IgD-negative memory B cell (primary cell): ENCODE data around the gene USP36. TPM values are rescaled to one million over a fixed set of nuclear protein-coding genes. Genes with fewer than 3 reads are reported as not detected.
"Not testable (repeated sequence)": the region's sequence is repeated elsewhere in the genome, so short reads cannot be mapped to it uniquely, and the experiment has no call there.

Experiments used
- H3K27ac Mint-ChIP-seq, 3 donors: one replicate each; pipeline ENCODE4 v1.8.0; 2020 to 2022; ENCODE audit warnings: mild to moderate bottlenecking in 3 of 3, mixed read lengths in 3 of 3, moderate library complexity in 1 of 3
- H3K27me3 Mint-ChIP-seq: one replicate; pipeline ENCODE4 v1.8.0; 2021; ENCODE audit warnings: mixed read lengths
- H3K36me3 Mint-ChIP-seq: one replicate; pipeline ENCODE4 v1.8.0; 2020; ENCODE audit warnings: mild to moderate bottlenecking, mixed read lengths
- H3K4me1 Mint-ChIP-seq, 3 donors: one replicate each; pipeline ENCODE4 v1.8.0; 2020 to 2022; ENCODE audit warnings: mixed read lengths in 3 of 3, mild to moderate bottlenecking in 1 of 3
- H3K4me3 Mint-ChIP-seq, 4 donors: one replicate each; pipeline ENCODE4 v1.8.0; 2020 to 2022; ENCODE audit warnings: mild to moderate bottlenecking in 4 of 4, mixed read lengths in 4 of 4, moderate library complexity in 3 of 4
- H3K9me3 Mint-ChIP-seq, 3 donors: one replicate each; pipeline ENCODE4 v1.8.0; 2020 to 2021; ENCODE audit warnings: mixed read lengths in 3 of 3, mild to moderate bottlenecking in 1 of 3
- polyA plus RNA-seq: library from polyadenylated mRNA; unstranded; fragments of 300-500 nt; fragmentation: Illumina TruSeq; gene quantifications from one replicate; pipeline ENCODE4 v1.2.3, GENCODE V29; 2021

Gene USP36
- polyA plus RNA-seq, 1 donor from 2014 or later, result 28.8 TPM

- Mint-ChIP-seq H3K27ac (no peak overlapping the region), H3K27me3 (peaks cover 28% of the 10 kb centered on the region), H3K4me1 (peaks cover 3 to 18% (median 9%) of the 10 kb centered on the region in 3 donors), H3K9me3 (no peaks in the 10 kb centered on the region), H3K36me3 (peaks cover 2% of the 10 kb centered on the region), H3K4me3 (peak overlapping the region in 1 of 4 donors; percentile 51)
Observed at GRCh38 chr17:78878261-78878660, 37.6 kb upstream of the USP36 start.

GRCh38 chr17:78876954-78877517, 36.4 kb upstream of the USP36 start:
- H3K36me3 Mint-ChIP-seq, H3K4me3 Mint-ChIP-seq, H3K9me3 Mint-ChIP-seq: not testable (repeated sequence)
- peak overlapping the region in 1 of 3 donors; percentile 17 for H3K27ac Mint-ChIP-seq
- peaks cover 3 to 10% (median 5%) of the 10 kb centered on the region in 3 donors for H3K4me1 Mint-ChIP-seq
- H3K27me3 Mint-ChIP-seq, result peaks cover 21% of the 10 kb centered on the region

GRCh38 chr17:78876094-78876597, 35.5 kb upstream of the USP36 start:
- Mint-ChIP-seq H3K36me3 (peaks cover 2% of the 10 kb centered on the region), H3K9me3 (no peaks in the 10 kb centered on the region), H3K27ac (no peak overlapping the region), H3K27me3 (peaks cover 21% of the 10 kb centered on the region), H3K4me3 (no peak overlapping the region), H3K4me1 (peaks cover 3 to 10% (median 5%) of the 10 kb centered on the region in 3 donors)

- Mint-ChIP-seq H3K4me3 (no peak overlapping the region), H3K36me3 (peaks cover 2% of the 10 kb centered on the region), H3K4me1 (peaks cover 3 to 10% (median 5%) of the 10 kb centered on the region in 3 donors), H3K9me3 (no peaks in the 10 kb centered on the region), H3K27me3 (peaks cover 21% of the 10 kb centered on the region), H3K27ac (no peak overlapping the region)
Observed at GRCh38 chr17:78875363-78876093, 34.9 kb upstream of the USP36 start.

- H3K9me3 Mint-ChIP-seq, result no peaks in the 10 kb centered on the region
Observed at GRCh38 chr17:78873519-78874340, 33.1 kb upstream of the USP36 start.

GRCh38 chr17:78872486-78872885, 31.9 kb upstream of the USP36 start:
- H3K27me3 Mint-ChIP-seq, result peaks cover 11% of the 10 kb centered on the region
- no peak overlapping the region for H3K27ac Mint-ChIP-seq

More at GRCh38 chr17:78873519-78874340, 33.1 kb upstream of the USP36 start:
- H3K4me1 Mint-ChIP-seq, result peaks cover under 1 to 2% (median 1%) of the 10 kb centered on the region in 3 donors
- peaks cover 5% of the 10 kb centered on the region for H3K36me3 Mint-ChIP-seq
- no peak overlapping the region for H3K4me3 Mint-ChIP-seq
- H3K27me3 Mint-ChIP-seq, result peaks cover 13% of the 10 kb centered on the region
- peak overlapping the region in 2 of 3 donors; percentile 9 to 76 for H3K27ac Mint-ChIP-seq

GRCh38 chr17:78870621-78871020, 30.0 kb upstream of the USP36 start:
- Mint-ChIP-seq H3K4me1 (peaks cover 0 to 4% (median 2%) of the 10 kb centered on the region in 3 donors), H3K27me3 (peaks cover 3% of the 10 kb centered on the region), H3K4me3 (no peak overlapping the region), H3K36me3 (peaks cover 7% of the 10 kb centered on the region), H3K27ac (no peak overlapping the region), H3K9me3 (no peaks in the 10 kb centered on the region)

More at GRCh38 chr17:78872486-78872885, 31.9 kb upstream of the USP36 start:
- no peaks in the 10 kb centered on the region for H3K9me3 Mint-ChIP-seq
- no peak overlapping the region for H3K4me3 Mint-ChIP-seq
- H3K36me3 Mint-ChIP-seq, result peaks cover 7% of the 10 kb centered on the region
- H3K4me1 Mint-ChIP-seq, result peaks cover 0 to 1% (median 0%) of the 10 kb centered on the region in 3 donors

GRCh38 chr17:78868391-78868790, 27.8 kb upstream of the USP36 start:
- no peak overlapping the region for H3K27ac Mint-ChIP-seq
- H3K9me3 Mint-ChIP-seq, result no peaks in the 10 kb centered on the region
- H3K27me3 Mint-ChIP-seq, result peaks cover 7% of the 10 kb centered on the region
- peaks cover 0 to 4% (median 3%) of the 10 kb centered on the region in 3 donors for H3K4me1 Mint-ChIP-seq
- peaks cover 6% of the 10 kb centered on the region for H3K36me3 Mint-ChIP-seq
- H3K4me3 Mint-ChIP-seq, result no peak overlapping the region

- not testable (repeated sequence) for H3K4me1 Mint-ChIP-seq, H3K27me3 Mint-ChIP-seq, H3K9me3 Mint-ChIP-seq, H3K36me3 Mint-ChIP-seq, H3K4me3 Mint-ChIP-seq, H3K27ac Mint-ChIP-seq
Observed at GRCh38 chr17:78867046-78867445, 26.4 kb upstream of the USP36 start.

GRCh38 chr17:78865682-78866390, 25.2 kb upstream of the USP36 start:
- Mint-ChIP-seq H3K27me3 (peaks cover 7% of the 10 kb centered on the region), H3K27ac (no peak overlapping the region), H3K36me3 (peaks cover 6% of the 10 kb centered on the region), H3K9me3 (no peaks in the 10 kb centered on the region), H3K4me1 (peaks cover 0 to 4% (median 3%) of the 10 kb centered on the region in 3 donors), H3K4me3 (no peak overlapping the region)

GRCh38 chr17:78864117-78864516, 23.5 kb upstream of the USP36 start:
- no peaks in the 10 kb centered on the region for H3K9me3 Mint-ChIP-seq
- H3K4me1 Mint-ChIP-seq, result peaks cover 0 to 4% (median 3%) of the 10 kb centered on the region in 3 donors
- H3K27me3 Mint-ChIP-seq, result peaks cover 7% of the 10 kb centered on the region
- no peak overlapping the region for H3K27ac Mint-ChIP-seq
- H3K36me3 Mint-ChIP-seq, result peaks cover 2% of the 10 kb centered on the region
- no peak overlapping the region for H3K4me3 Mint-ChIP-seq

GRCh38 chr17:78862073-78863023, 21.7 kb upstream of the USP36 start:
- Mint-ChIP-seq H3K27ac (no peak overlapping the region), H3K36me3 (no peaks in the 10 kb centered on the region)

GRCh38 chr17:78861229-78861628, 20.6 kb upstream of the USP36 start:
- Mint-ChIP-seq H3K27me3 (peaks cover 6% of the 10 kb centered on the region), H3K27ac (no peak overlapping the region), H3K4me3 (no peak overlapping the region), H3K4me1 (peaks cover 0 to 4% (median 3%) of the 10 kb centered on the region in 3 donors), H3K9me3 (no peaks in the 10 kb centered on the region), H3K36me3 (no peaks in the 10 kb centered on the region)

More at GRCh38 chr17:78862073-78863023, 21.7 kb upstream of the USP36 start:
- Mint-ChIP-seq H3K9me3 (no peaks in the 10 kb centered on the region), H3K4me3 (no peak overlapping the region), H3K4me1 (peaks cover 0 to 4% (median 3%) of the 10 kb centered on the region in 3 donors), H3K27me3 (peaks cover 6% of the 10 kb centered on the region)
